K562 treated with DMSO at 1 percent for 4 hours (cell line): ENCODE data around the gene VBP1. TPM values are rescaled to one million over a fixed set of nuclear protein-coding genes. Genes with fewer than 3 reads are reported as not detected.

ENCODE experiments used
- total RNA-seq: library from RNA; unstranded; fragments of 300-600 nt; gene quantifications from 2 replicates; pipeline ENCODE4 v1.2.3, GENCODE V29; 2022; ENCODE audit not compliant: insufficient read depth

VBP1 gene, protein sequence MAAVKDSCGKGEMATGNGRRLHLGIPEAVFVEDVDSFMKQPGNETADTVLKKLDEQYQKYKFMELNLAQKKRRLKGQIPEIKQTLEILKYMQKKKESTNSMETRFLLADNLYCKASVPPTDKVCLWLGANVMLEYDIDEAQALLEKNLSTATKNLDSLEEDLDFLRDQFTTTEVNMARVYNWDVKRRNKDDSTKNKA
- total RNA-seq, result 71.0 and 73.3 TPM in 2 replicates

DNA sequence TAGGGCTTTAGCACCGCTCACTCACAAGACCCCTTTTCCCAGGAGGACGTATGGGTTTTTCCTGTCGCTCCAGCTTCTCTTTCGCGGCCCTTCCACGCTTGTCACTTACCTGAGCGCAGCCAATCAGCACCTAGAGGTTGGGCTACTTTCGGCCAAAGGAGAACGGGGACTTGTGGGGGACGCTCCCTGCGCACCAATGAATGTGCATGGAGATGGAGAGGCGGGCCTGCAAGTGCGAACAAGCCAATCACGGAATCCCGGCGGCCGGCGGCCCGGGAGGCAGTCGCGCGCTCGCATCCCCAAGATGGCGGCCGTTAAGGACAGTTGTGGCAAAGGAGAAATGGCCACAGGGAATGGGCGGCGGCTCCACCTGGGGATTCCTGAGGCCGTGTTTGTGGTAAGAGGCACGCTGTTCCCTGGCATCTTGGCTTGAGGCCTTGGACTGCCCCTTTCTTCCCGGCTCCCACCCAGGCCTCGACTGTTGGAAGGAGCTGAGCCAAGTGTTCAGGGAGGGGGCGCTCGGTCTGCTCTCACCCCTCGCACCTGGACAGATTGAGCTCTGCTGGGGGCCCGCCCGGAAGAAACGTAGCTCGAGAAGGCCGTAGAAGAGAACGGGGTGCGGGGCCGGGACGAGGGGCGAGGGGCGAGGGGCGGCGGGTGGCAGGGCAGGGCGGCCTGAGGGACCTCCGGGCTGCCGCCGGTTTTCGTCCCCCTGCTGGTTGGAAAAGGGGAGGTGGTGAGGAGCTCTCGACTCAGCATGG lies at the start of gene VBP1:
TSS of gene VBP1 (plus strand) at position 282 of the 761 bp plus-strand sequence. CDS start at position 305, 23 bp downstream.

DNA sequence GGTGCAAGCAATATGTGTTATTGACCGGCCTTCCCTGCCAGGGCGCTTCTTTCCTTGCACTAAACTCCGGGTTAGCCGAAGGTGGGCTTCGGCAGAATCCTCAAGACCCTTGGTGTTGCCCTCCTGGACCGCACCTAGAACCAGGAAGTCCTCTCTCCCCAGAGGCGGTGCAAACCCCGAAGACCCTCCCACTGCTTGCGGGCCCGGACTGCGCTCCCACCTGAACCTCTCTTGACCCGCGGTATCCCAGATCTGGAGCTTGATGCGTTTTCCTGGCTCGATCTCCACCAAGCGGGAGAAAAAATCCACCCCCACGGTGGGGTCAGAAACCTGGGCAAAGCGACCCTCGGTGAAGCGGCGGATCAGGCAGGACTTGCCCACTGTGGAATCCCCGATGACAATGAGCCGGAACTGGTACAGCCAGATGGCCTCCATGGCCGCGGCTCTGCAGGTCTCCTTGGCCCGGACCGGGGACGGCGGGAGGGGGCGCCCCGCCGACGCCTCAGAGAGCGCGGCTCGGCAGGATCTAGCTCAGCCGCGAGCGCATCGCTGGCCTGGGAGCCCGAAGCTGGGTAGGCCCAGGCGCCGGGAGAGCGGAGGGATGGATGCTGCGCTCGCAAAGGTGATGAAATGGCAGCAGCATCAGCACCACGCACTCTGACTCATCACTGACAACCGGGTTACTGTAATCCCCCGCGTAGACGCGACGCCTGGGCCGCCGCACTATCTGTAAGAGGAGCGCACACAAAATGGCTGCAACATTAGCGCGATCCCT lies 47.8 kb downstream of the VBP1 start, which contains the start of gene RAB39B:
TSS of gene RAB39B (minus strand) at position 638 of the 775 bp plus-strand sequence. CDS start at position 435, 203 bp downstream.

Other genes with a start within 250 kb of the VBP1 start
- gene F8, start 193.7 kb upstream of the VBP1 start, total RNA-seq, result 2.5 and 3.5 TPM in 2 replicates
- 85.1 and 96.7 TPM in 2 replicates for gene FUNDC2, start 189.6 kb upstream of the VBP1 start, total RNA-seq
- gene CMC4, start 145.3 kb upstream of the VBP1 start, total RNA-seq, result 11.5 and 14.6 TPM in 2 replicates
- 3.9 and 8.4 TPM in 2 replicates for gene MTCP1, start 145.3 kb upstream of the VBP1 start, total RNA-seq
- 8.7 and 11.0 TPM in 2 replicates for gene BRCC3, start 145.0 kb upstream of the VBP1 start, total RNA-seq
- 0.16 TPM in 1 of 2 replicates, not detected in the other for gene RAB39B, start 48.0 kb downstream of the VBP1 start, total RNA-seq
- 54.4 and 60.8 TPM in 2 replicates for gene CLIC2, start 118.2 kb downstream of the VBP1 start, total RNA-seq
- not detected in 2 replicates for gene F8A2, start 165.6 kb downstream of the VBP1 start, total RNA-seq
- gene F8A3, start 242.2 kb downstream of the VBP1 start, total RNA-seq, result not detected in 2 replicates